Measurements from ENCODE around the gene GPSM1.

The GPSM1 gene

GRCh38 chr9:136306211-136307208 is 20.8 kb upstream of the GPSM1 start:
- DNase-seq (ENCODE audit: extremely low read depth, low read depth) = no peak
- TF ChIP-seq CTCF (IDR thresholded peaks at IDR 0.05; ENCODE audit: low read depth, low read length) = no peak

GRCh38 chr9:136307215-136307750 is 20.1 kb upstream of the GPSM1 start:
- no peak for DNase-seq (ENCODE audit: extremely low read depth, low read depth)
- TF ChIP-seq CTCF (IDR thresholded peaks at IDR 0.05; ENCODE audit: low read depth, low read length) = no peak

- TF ChIP-seq CTCF (IDR thresholded peaks at IDR 0.05; ENCODE audit: low read depth, low read length) = no peak
Observed at GRCh38 chr9:136308006-136308701, 19.2 kb upstream of the GPSM1 start.

GRCh38 chr9:136308702-136309053 is 18.7 kb upstream of the GPSM1 start:
- TF ChIP-seq CTCF (IDR thresholded peaks at IDR 0.05; ENCODE audit: low read depth, low read length) = no peak
- DNase-seq (ENCODE audit: extremely low read depth, low read depth) = no peak

More at GRCh38 chr9:136308006-136308701, 19.2 kb upstream of the GPSM1 start:
- no peak for DNase-seq (ENCODE audit: extremely low read depth, low read depth)

- no peak for DNase-seq (ENCODE audit: extremely low read depth, low read depth)
- TF ChIP-seq CTCF (IDR thresholded peaks at IDR 0.05; ENCODE audit: low read depth, low read length) = no peak
Observed at GRCh38 chr9:136309101-136309801, 18.1 kb upstream of the GPSM1 start.

GRCh38 chr9:136309806-136310220 is 17.5 kb upstream of the GPSM1 start:
- no peak for DNase-seq (ENCODE audit: extremely low read depth, low read depth)
- no peak for TF ChIP-seq CTCF (IDR thresholded peaks at IDR 0.05; ENCODE audit: low read depth, low read length)
